ENCODE results near the gene FAT2. TPM values are rescaled to one million over a fixed set of nuclear protein-coding genes. Genes with fewer than 3 reads are reported as not detected.

Gene FAT2
- polyA plus RNA-seq, 3 donors: not detected

- Histone ChIP-seq H3K4me3 (replicated peaks in 1 of 3; ENCODE audit: low read depth in 2 of 3, low read length in 3 of 3) (no peak overlapping the region), H3K27ac (ENCODE audit: low read depth in 1 of 2, low read length in 2 of 2) (no peak overlapping the region), H3K9me3 (replicated peaks in 1 of 2; ENCODE audit: control insufficient read depth in 1 of 2, insufficient read depth in 1 of 2, low read length in 2 of 2) (no peaks in the 10 kb centered on the region), H3K4me1 (ENCODE audit: control insufficient read depth in 1 of 2, insufficient read depth in 2 of 2, low read length in 2 of 2) (no peaks in the 10 kb centered on the region), H2AFZ (ENCODE audit: insufficient read depth, low read depth, low read length, poor library complexity, severe bottlenecking) (no peak overlapping the region), H3K9ac (ENCODE audit: insufficient read depth, low read length, poor library complexity, severe bottlenecking) (no peak overlapping the region), H3K36me3 (replicated peaks in 1 of 2; ENCODE audit: control insufficient read depth in 1 of 2, insufficient read depth in 2 of 2, low read length in 2 of 2) (no peaks in the 10 kb centered on the region), H3K4me2 (replicated peaks; ENCODE audit: extremely low read depth, low read length, poor library complexity, severe bottlenecking) (no peak overlapping the region), H3K79me2 (ENCODE audit: insufficient read depth, low read length) (no peaks in the 10 kb centered on the region), H4K20me1 (ENCODE audit: insufficient read depth, low read length) (no peaks in the 10 kb centered on the region), H3K27me3 (ENCODE audit: control insufficient read depth in 2 of 2, insufficient read depth in 2 of 2, low read length in 2 of 2) (no peaks in the 10 kb centered on the region)
- Mint-ChIP-seq H3K27ac (peak overlapping the region in 1 of 7 donors; percentile 33), H3K4me1 (peaks cover 8% of the 10 kb centered on the region), H3K27me3 (ENCODE audit: low read depth in 3 of 3) (peaks cover 2 to 3% (median 3%) of the 10 kb centered on the region in 3 donors), H3K9me3 (no peaks in the 10 kb centered on the region), H3K4me3 (no peak overlapping the region), H3K36me3 (no peaks in the 10 kb centered on the region)
- no peak for TF ChIP-seq CTCF (IDR thresholded peaks at IDR 0.05)
- WGBS (ENCODE audit: insufficient coverage): 91% methylated on average over 1 of the region's 2 CpGs
- no peak for DNase-seq
- intact Hi-C loops (cut with micrococcal nuclease): loop anchor here in 1 of 2 donors (5.0 kb wide), 1 partner anchor 55 kb away; no protein-coding TSS in a partner anchor
Measured at GRCh38 chr5:151596828-151597539, 5.9 kb upstream of the FAT2 start.

- H2AFZ ChIP-seq (ENCODE audit: insufficient read depth, low read depth, low read length, poor library complexity, severe bottlenecking): no peak overlapping the region
- no peak overlapping the region for H3K9ac ChIP-seq (ENCODE audit: insufficient read depth, low read length, poor library complexity, severe bottlenecking)
- 98% methylated on average over 11 of the region's 11 CpGs for WGBS (ENCODE audit: insufficient coverage)
- H3K4me3 ChIP-seq (replicated peaks in 1 of 3; ENCODE audit: low read depth in 2 of 3, low read length in 3 of 3): no peak overlapping the region
- TF ChIP-seq CTCF (IDR thresholded peaks at IDR 0.05): no peak
- no peak overlapping the region for H3K4me2 ChIP-seq (replicated peaks; ENCODE audit: extremely low read depth, low read length, poor library complexity, severe bottlenecking)
- H3K9me3 ChIP-seq (replicated peaks in 1 of 2; ENCODE audit: control insufficient read depth in 1 of 2, insufficient read depth in 1 of 2, low read length in 2 of 2): no peaks in the 10 kb centered on the region
- peaks cover 8% of the 10 kb centered on the region for H3K4me1 Mint-ChIP-seq
- H3K27me3 ChIP-seq (ENCODE audit: control insufficient read depth in 2 of 2, insufficient read depth in 2 of 2, low read length in 2 of 2): no peaks in the 10 kb centered on the region
- no peaks in the 10 kb centered on the region for H3K79me2 ChIP-seq (ENCODE audit: insufficient read depth, low read length)
- no peaks in the 10 kb centered on the region for H4K20me1 ChIP-seq (ENCODE audit: insufficient read depth, low read length)
- H3K27ac Mint-ChIP-seq: no peak overlapping the region
- peaks cover 5 to 7% (median 5%) of the 10 kb centered on the region in 3 donors for H3K27me3 Mint-ChIP-seq (ENCODE audit: low read depth in 3 of 3)
- no peaks in the 10 kb centered on the region for H3K4me1 ChIP-seq (ENCODE audit: control insufficient read depth in 1 of 2, insufficient read depth in 2 of 2, low read length in 2 of 2)
- DNase-seq: no peak
- intact Hi-C loops (cut with micrococcal nuclease): loop anchor here in 1 of 2 donors (5.0 kb wide), 1 partner anchor 57 kb away; no protein-coding TSS in a partner anchor
- no peaks in the 10 kb centered on the region for H3K36me3 ChIP-seq (replicated peaks in 1 of 2; ENCODE audit: control insufficient read depth in 1 of 2, insufficient read depth in 2 of 2, low read length in 2 of 2)
- H3K9me3 Mint-ChIP-seq: no peaks in the 10 kb centered on the region
- H3K36me3 Mint-ChIP-seq: no peaks in the 10 kb centered on the region
- no peak overlapping the region for H3K4me3 Mint-ChIP-seq
- H3K27ac ChIP-seq (ENCODE audit: low read depth in 1 of 2, low read length in 2 of 2): no peak overlapping the region
Measured at GRCh38 chr5:151595411-151595826, 4.3 kb upstream of the FAT2 start.
